ENCODE measurements around the gene RGPD8. TPM values are rescaled to one million over a fixed set of nuclear protein-coding genes. Genes with fewer than 3 reads are reported as not detected.

The RGPD8 gene
- total and polyA plus RNA-seq, 2 of the 13 experiments (the other 11 are each of a cell fraction or from before 2014, with no cell fraction given) = 2.3 to 12.8 TPM

DNA sequence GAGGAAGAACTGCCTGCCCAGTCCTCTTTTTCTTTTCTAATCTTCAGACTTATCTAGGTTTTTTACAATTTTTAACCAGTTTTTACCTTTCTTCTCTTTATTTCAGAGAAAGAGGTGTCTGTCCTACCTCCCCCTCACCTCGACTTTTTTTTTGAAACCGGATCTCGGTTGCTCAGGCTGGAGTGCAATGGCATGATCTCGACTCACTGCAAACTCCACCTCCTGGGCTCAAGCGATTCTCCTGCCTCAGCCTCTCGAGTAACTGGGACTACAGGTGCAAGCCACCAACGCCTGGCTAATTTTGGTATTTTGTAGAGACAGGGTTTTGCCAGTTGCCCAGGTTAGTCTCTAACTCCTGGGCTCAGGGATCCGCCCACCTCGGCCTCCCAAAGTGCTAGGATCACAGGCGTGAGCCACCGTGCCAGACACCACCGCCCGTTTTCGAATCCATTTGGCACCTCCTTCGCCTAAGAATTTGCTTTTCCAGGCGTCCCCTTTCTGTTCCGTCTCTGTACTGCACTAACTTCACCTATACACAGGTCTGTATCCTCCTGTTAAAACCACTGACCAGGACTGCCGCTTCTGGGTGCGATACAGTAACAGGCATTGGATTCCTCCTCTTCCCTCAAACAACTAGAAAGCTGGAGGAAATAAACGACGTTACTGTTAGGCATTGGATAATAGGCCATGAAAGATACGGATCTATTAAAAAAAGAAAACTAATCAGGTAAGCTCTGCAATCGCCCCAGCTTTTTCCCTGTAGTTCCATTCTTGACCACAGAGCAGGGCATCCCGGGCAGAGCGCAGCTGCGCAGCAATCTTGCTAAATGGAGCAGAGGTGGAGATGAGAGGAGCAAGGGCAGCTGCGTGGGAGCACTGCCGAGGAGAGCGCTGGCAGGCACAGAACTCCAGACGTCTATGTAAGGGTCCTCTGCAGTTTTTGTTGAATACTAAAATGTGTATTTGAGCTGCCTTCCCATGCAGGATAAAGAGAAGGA is 88.1 kb downstream of the RGPD8 start (continued):
- no peak for TF ChIP-seq RARA (CRISPR knock-in tag; IDR thresholded peaks at IDR 0.05)
- 0 out of 2 replicates have a peak, but pooled peaks have one; percentile 19 for TF ChIP-seq PHF8 (CRISPR knock-in tag; IDR thresholded peaks at IDR 0.05)
- TF ChIP-seq HNRNPLL (IDR thresholded peaks at IDR 0.05; ENCODE audit: low read depth, low read length, poor library complexity, severe bottlenecking) = peak; percentile 29
- TF ChIP-seq FOXK2 (IDR thresholded peaks at IDR 0.05) = no peak
- 0 out of 2 replicates have a peak, but pooled peaks have one; percentile 26 for TF ChIP-seq POGZ (CRISPR knock-in tag; IDR thresholded peaks at IDR 0.05)
- TF ChIP-seq FOXP1 (IDR thresholded peaks at IDR 0.05) = no peak
- TF ChIP-seq FOXP1 (CRISPR knock-in tag; IDR thresholded peaks at IDR 0.05) = no peak
- TF ChIP-seq ZNF331 (CRISPR knock-in tag; IDR thresholded peaks at IDR 0.05) = 0 out of 2 replicates have a peak, but pooled peaks have one; percentile 23
- 0 out of 2 replicates have a peak, but pooled peaks have one; percentile 37 for TF ChIP-seq TMF1 (CRISPR knock-in tag; IDR thresholded peaks at IDR 0.05; ENCODE audit: low read depth)
- TF ChIP-seq, protein P1, sequence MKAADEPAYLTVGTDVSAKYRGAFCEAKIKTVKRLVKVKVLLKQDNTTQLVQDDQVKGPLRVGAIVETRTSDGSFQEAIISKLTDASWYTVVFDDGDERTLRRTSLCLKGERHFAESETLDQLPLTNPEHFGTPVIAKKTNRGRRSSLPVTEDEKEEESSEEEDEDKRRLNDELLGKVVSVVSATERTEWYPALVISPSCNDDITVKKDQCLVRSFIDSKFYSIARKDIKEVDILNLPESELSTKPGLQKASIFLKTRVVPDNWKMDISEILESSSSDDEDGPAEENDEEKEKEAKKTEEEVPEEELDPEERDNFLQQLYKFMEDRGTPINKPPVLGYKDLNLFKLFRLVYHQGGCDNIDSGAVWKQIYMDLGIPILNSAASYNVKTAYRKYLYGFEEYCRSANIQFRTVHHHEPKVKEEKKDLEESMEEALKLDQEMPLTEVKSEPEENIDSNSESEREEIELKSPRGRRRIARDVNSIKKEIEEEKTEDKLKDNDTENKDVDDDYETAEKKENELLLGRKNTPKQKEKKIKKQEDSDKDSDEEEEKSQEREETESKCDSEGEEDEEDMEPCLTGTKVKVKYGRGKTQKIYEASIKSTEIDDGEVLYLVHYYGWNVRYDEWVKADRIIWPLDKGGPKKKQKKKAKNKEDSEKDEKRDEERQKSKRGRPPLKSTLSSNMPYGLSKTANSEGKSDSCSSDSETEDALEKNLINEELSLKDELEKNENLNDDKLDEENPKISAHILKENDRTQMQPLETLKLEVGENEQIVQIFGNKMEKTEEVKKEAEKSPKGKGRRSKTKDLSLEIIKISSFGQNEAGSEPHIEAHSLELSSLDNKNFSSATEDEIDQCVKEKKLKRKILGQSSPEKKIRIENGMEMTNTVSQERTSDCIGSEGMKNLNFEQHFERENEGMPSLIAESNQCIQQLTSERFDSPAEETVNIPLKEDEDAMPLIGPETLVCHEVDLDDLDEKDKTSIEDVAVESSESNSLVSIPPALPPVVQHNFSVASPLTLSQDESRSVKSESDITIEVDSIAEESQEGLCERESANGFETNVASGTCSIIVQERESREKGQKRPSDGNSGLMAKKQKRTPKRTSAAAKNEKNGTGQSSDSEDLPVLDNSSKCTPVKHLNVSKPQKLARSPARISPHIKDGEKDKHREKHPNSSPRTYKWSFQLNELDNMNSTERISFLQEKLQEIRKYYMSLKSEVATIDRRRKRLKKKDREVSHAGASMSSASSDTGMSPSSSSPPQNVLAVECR (CRISPR knock-in tag; IDR thresholded peaks at IDR 0.05; ENCODE audit: borderline replicate concordance) = 0 out of 2 replicates have a peak, but pooled peaks have one; percentile 39
- TF ChIP-seq ZNF501 (CRISPR knock-in tag; IDR thresholded peaks at IDR 0.05) = peak; percentile 50; the same call in 1 of the 2 replicates
- peak; percentile 55; the same call in 1 of the 2 replicates for TF ChIP-seq ZNF430 (CRISPR knock-in tag; IDR thresholded peaks at IDR 0.05)
- TF ChIP-seq ATRX (CRISPR knock-in tag; IDR thresholded peaks at IDR 0.05; ENCODE audit: borderline replicate concordance) = no peak
- TF ChIP-seq KLF16 (CRISPR knock-in tag; IDR thresholded peaks at IDR 0.05) = peak in 1 of 2 experiments; percentile 44; a peak in 1 of 4 replicates
- TF ChIP-seq, protein P2, sequence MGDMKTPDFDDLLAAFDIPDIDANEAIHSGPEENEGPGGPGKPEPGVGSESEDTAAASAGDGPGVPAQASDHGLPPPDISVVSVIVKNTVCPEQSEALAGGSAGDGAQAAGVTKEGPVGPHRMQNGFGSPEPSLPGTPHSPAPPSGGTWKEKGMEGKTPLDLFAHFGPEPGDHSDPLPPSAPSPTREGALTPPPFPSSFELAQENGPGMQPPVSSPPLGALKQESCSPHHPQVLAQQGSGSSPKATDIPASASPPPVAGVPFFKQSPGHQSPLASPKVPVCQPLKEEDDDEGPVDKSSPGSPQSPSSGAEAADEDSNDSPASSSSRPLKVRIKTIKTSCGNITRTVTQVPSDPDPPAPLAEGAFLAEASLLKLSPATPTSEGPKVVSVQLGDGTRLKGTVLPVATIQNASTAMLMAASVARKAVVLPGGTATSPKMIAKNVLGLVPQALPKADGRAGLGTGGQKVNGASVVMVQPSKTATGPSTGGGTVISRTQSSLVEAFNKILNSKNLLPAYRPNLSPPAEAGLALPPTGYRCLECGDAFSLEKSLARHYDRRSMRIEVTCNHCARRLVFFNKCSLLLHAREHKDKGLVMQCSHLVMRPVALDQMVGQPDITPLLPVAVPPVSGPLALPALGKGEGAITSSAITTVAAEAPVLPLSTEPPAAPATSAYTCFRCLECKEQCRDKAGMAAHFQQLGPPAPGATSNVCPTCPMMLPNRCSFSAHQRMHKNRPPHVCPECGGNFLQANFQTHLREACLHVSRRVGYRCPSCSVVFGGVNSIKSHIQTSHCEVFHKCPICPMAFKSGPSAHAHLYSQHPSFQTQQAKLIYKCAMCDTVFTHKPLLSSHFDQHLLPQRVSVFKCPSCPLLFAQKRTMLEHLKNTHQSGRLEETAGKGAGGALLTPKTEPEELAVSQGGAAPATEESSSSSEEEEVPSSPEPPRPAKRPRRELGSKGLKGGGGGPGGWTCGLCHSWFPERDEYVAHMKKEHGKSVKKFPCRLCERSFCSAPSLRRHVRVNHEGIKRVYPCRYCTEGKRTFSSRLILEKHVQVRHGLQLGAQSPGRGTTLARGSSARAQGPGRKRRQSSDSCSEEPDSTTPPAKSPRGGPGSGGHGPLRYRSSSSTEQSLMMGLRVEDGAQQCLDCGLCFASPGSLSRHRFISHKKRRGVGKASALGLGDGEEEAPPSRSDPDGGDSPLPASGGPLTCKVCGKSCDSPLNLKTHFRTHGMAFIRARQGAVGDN (CRISPR knock-in tag; IDR thresholded peaks at IDR 0.05) = peak; percentile 58
- TF ChIP-seq ZNF713 (CRISPR knock-in tag; IDR thresholded peaks at IDR 0.05) = no peak
- TF ChIP-seq, protein P3, sequence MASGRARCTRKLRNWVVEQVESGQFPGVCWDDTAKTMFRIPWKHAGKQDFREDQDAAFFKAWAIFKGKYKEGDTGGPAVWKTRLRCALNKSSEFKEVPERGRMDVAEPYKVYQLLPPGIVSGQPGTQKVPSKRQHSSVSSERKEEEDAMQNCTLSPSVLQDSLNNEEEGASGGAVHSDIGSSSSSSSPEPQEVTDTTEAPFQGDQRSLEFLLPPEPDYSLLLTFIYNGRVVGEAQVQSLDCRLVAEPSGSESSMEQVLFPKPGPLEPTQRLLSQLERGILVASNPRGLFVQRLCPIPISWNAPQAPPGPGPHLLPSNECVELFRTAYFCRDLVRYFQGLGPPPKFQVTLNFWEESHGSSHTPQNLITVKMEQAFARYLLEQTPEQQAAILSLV (CRISPR knock-in tag; IDR thresholded peaks at IDR 0.05; ENCODE audit: borderline replicate concordance) = peak; percentile 18; the same call in 1 of the 2 replicates
- TF ChIP-seq ZNF772 (CRISPR knock-in tag; IDR thresholded peaks at IDR 0.05) = 0 out of 2 replicates have a peak, but pooled peaks have one; percentile 35

All from HepG2 (cell line).